HG02759 (cell line): ENCODE data around the gene MARCHF7.

Source experiments
- ATAC-seq: cut with Tn5 transposase; IDR thresholded peaks from one replicate; pipeline ENCODE4 v1.9.1; 2021; ENCODE audit warnings: mild to moderate bottlenecking, moderate library complexity; ENCODE audit not compliant: unreplicated experiment

MARCHF7 gene

DNA sequence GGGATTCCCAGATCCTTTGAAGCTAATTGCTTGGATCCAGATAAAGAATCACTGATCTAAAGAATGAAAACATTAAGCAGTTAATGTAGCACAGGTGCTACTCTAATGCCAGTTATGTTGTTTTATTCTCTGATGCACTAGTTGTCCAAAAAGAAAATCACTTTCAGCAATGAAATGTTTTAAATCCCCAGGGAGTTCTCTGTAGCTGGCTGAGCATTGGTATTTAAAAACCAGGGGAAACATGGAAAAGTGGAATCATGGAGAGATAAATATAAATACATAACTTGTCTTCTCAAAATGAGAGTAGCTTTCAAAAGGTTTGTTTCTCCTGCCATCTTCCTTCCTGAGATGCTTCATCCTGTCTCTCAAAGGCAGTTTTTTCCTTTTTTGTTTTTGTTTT lies 48.0 kb downstream of the MARCHF7 start:
- ATAC-seq, result no peak

DNA sequence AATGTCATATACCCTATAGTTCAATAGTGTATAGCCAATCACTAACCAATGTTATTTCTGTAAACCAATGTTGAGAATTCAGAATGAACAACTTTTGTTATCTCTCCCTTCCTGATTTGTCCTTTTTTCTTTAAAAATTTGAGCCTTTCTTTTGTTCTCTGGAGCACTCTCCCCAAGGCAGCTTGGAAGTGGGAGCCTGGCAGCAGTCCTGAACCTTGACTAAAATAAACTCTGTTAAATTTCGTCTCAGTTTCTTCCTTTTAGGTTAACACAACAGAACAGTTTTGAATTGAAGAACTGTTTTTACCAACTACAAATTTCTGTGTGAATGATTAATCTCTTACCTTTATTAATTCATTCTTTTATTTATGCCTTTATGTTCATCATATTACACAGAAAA lies 49.8 kb downstream of the MARCHF7 start:
- no peak for ATAC-seq
